NT2/D1 (cell line): ENCODE data around the gene XPR1.

ENCODE experiments used
- SUZ12 ChIP-seq: IDR thresholded peaks from 2 replicates; pipeline ENCODE4 v1.6.1; 2011; ENCODE audit not compliant: insufficient read length, insufficient read depth; ENCODE audit errors: extremely low read depth
- YY1 ChIP-seq: IDR thresholded peaks from 2 replicates; pipeline ENCODE4 v1.6.1; 2011; ENCODE audit not compliant: insufficient read length, insufficient read depth

- TF ChIP-seq YY1 (no peak), SUZ12 (no peak)
These were observed 1.2 kb upstream of the XPR1 start for GRCh38 chr1:180630408-180631193.
